ENCODE data around the gene SLX9.

The SLX9 gene

DNA sequence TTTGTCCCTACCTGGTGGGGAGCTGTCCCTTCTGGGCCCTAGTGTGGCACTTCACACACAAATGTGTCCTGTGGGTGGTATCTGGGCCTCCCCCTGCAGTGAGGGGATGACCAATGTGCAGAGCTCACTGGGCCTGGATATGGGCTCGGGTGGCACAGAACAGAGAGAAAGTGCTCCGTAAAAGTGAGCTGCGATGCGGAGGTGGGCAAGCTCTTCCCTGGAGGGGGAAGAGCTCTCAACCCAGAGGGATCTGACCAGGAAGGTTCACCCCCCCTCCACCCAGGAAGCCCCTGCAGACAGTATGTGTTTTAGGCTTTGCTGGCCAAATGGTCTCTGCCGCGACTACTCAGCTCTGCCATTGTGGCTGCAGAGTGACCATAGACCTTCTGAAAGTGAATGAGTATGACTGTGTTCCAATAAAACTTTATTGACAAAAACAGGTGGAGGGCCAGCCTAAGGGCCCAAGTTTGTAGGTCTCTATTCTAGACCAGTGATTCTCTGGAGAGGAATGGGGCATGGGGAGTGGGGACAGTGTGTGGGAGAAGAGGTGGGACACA, 10.5 kb upstream of the SLX9 start:
- in situ Hi-C loops (cut with HindIII; ENCODE audit: low sequenced_read_pairs): no loop called here

DNA sequence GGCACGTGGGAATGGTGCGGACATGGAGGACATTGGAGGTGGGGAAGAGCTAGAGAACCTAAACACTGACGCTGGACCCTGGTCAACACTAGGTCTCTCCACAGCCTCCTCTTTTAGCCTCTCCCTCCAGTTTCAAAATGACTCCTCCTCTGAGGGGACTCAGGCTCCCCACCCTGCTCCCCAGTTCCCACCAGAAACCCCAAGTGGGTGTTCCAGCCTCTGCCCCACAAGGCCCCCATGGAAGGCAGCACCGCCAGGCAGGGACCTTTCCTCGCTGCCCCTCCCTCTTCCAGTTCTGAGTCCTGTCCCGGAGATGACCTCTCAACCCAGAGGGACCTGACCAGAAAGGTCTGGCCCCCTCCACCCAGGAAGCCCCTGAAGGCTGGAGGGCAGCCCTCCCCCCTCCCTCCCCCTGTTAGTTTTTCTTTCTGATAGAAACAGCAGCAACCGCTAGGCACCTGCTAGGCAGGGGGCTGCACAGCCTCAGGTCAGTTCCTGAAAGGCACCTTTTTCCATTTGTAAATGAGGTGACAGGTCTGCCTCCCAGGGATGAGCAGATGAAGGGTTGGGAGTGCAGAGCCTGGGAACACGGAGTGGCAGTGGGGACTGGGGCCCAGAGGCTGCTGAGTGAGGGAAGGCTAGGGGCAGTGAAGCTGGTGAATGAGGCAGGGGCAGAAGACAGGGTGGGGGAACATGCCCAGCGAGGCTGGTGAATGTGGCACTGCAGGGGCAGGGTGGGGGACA, 9.9 kb upstream of the SLX9 start:
- in situ Hi-C loops (cut with HindIII; ENCODE audit: low sequenced_read_pairs): no loop called here

DNA sequence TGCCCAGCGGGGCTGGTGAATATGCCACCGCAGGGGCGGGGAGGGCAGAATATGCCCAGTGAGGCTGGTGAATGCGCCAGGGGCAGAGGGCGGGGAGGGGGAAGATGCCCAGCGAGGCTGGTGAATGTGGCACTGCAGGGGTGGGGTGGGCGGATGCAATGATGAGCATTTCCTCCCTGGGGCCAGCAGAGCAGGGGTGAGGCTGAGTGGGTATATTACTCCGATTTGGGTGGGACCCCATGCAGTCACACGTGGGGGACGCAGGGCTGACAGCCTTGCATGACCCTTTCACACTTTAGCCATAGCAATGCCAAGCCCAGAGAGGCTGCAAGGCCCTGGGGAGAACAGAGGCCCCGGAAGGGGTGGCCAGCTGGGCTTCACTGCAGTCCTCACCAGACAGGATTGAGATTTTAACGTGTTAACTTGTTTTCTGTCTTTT, 9.3 kb upstream of the SLX9 start:
- in situ Hi-C loops (cut with HindIII; ENCODE audit: low sequenced_read_pairs): no loop called here

DNA sequence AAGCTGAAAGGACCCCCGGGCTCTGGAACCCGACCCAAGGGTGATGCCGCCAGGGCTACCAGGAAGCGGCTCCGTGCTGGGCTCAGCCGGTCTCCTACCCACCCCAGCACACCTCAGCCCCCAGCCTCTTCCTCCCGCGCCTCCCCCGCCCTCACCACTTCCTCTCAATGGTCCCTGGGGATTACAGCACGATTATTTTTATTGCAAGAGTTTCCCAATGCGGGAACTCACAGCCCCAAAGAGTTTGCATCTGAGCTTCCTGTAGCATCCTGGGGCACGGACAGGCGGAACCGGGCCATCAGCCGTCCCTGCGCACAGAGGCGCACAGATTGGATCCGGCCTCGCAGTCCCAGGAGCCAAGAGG, 8.7 kb upstream of the SLX9 start:
- in situ Hi-C loops (cut with HindIII; ENCODE audit: low sequenced_read_pairs): no loop called here

DNA sequence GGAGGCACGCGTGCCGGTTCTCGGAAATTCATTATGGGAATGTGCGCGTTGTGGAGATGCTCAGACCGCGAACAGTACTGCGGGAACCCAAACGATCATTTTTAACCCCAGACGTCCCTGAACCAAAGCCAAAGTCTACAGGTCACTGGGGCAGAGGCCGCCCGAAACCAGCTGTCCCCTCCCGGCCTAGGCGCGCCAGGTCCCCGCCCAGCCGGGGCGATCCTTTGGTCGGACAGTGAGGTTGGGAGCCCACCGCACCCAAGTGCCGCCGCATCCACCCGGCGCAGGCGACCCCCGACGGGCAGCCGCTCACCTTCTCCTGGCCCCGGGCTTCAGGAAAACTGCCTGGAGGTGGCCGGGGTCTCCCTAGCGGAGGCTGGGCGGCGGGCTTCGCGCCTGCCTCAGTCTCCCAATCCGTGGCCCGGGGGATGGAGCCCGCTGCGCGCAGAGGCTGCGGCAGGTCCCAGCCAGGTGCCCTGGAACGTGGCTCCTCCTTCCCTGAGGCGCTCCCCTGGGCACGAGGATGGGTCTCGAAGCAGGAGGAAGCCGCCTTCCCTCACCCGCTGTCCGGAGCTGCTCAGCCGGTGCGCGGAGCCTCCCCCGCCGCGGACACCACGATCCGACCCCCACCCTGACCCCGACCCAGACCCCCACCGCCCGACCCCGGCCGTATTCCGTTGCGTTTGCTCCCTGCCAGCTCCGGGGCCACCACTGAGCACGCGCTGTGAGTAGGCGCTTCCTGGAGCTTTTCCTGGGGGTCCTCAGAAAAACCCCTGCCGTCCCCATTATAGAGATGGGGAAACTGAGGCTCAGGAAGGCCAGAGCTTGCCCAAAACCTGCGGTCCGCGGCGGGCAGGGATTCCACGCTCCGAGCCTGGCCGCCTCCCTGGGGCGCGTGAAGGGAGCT, 8.1 kb upstream of the SLX9 start:
- in situ Hi-C loops (cut with HindIII; ENCODE audit: low sequenced_read_pairs): no loop called here

DNA sequence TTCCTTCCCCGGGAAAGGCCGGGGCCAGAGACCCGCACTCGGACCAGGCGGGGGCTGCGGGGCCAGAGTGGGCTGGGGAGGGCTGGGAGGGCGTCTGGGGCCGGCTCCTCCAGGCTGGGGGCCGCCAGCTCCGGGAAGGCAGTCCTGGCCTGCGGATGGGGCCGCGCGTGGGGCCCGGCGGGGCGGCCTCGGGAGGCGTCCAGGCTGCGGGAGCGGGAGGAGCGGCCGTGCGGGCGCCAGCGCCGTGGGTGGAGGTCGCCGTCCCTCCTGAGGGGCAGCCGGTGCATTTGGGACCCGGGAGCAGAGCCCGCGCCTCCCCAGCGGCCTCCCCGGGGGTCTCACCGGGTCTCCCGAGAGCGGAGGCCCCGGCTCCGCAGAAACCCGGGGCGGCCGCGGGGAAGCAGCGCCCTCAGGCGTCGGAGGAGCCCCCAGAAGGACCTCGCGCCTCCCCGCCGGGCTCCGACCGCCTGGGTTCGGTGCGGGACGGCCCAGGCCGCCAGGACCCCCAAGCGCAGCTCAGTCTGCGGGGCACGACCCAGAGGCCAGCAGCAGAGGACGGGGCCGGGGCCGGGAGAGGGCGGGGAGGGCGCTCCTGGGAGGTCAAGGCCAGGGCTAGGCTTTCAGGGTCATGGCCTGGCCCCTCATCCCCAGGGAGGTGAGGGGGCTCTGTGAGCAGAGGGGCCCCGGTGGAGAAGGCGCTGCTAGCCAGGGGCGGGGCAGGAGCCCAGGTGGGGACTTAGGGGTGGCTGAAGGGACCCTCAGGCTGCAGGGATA, 7.2 kb upstream of the SLX9 start:
- in situ Hi-C loops (cut with HindIII; ENCODE audit: low sequenced_read_pairs): no loop called here

DNA sequence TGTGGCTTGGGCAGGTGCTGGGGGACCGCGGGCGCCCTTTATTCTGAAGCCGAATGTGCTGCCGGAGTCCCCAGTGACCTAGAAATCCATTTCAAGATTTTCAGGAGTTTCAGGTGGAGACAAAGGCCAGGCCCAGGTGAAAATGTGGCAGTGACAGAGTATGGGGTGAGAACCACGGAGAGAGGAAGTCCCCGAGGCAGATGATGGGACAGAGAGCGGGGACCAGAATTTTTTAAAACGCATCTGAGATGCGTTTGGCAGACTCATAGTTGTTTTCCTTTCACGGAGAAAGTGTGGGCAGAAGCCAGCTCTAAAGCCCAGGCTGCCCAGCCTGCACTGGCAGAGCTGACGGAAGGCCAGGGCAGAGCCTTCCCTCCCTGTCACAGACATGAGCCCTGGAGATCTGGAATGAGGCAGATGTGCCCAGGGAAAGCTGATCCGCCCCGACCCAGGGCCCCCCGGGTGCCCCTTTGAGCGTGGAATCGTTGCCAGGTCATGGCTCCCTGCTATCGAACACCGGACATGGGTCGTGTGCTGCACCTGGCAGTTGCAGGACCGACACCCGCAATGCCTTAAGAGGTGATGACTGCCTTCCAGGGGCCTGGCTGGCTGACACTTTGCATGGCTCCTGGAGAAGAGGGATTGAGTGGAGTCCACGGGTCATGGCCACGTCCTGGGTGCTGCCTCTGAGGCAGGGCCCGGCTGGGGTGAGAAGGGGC, 6.5 kb upstream of the SLX9 start:
- in situ Hi-C loops (cut with HindIII; ENCODE audit: low sequenced_read_pairs): no loop called here

DNA sequence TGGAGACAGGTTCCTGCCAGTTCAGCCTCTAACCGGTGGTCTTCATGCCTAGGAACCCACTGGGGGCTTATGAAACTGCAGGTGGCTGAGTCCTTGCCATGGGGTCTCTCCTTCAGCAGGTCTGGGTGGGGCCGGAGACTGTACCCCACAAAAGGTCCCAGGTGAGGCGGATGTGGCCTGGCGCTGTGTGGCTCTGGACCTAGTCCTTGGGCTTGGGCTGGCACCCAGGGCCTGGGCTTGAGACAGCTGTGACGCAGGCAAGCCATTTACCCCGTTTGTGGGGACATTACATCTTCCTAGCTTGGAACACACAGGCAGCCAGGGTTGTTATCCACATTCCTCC, 5.9 kb upstream of the SLX9 start:
- in situ Hi-C loops (cut with HindIII; ENCODE audit: low sequenced_read_pairs): no loop called here

DNA sequence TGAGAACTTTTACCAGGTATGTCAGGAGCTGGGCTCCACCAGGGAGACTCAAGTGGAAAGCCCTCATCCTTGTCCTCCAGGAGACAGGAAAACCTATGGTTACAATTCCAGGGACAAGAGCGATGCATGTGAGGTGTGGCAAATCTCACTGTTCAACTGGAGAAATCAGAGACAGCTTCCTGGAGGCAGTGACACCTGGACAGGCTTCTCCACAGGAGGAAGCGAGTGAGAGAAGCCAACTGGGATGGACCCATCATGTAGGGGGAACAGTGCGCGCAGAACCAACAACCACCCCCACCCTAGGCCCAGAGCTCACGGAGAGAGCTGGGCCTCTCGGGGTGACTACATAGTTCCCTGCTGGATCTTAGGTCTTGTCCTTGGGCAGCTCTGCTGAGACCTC, 5.6 kb upstream of the SLX9 start:
- in situ Hi-C loops (cut with HindIII; ENCODE audit: low sequenced_read_pairs): no loop called here

DNA sequence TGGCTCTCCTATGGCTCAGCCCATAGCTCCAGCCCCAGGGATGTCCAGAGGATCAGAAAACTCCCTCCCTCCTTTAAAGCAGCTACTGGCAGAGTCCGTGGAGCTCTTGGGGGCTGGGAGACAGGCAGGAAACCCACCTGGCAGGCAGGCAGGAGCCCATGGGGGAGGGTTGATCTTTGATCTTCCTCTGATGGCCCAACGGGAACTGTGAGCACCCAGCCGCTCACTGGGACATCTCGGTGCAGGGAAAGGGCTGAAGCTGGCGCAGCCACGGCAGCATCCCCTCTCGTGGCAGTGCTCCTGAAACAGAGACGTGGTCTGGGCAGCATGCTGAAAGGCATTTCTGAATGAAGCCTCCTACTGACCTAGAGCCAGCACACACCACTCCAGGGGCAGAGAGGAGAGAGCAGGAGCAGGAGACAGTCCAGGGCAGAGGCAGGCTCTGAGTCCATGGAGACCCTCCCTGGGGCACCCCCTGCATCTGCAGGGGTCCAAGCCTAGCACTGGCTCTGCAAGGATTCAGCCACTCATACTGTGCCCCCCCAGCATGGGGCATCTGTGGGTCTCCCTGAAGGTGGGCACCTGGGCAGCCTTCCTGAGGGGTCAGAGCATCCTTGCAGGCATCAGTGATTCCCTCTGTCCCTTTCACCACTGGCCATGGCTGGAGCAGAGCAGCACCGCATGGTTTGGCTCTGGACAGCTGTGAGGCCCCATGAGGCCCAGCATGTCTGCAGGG, 4.9 kb upstream of the SLX9 start:
- in situ Hi-C loops (cut with HindIII; ENCODE audit: low sequenced_read_pairs): no loop called here

DNA sequence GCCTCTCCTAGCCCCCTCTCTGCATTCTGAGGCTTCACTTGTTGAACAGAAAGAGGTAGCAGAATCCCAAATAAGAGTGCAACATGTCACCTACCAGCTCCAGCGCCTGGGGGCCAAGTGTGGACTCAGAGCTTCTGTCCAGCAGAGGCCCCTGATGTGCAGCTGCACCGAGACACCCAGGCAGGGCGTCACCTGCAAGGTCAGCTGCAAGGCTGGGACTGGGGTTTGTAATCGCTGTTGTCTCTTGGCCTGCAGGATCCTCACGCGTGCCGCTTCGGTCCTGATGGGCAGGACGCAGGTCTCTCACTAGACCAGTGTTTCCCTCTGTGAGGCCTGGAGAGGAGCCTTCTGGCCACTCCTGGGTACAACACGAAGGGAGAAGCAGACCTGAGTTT, 4.3 kb upstream of the SLX9 start:
- in situ Hi-C loops (cut with HindIII; ENCODE audit: low sequenced_read_pairs): no loop called here

DNA sequence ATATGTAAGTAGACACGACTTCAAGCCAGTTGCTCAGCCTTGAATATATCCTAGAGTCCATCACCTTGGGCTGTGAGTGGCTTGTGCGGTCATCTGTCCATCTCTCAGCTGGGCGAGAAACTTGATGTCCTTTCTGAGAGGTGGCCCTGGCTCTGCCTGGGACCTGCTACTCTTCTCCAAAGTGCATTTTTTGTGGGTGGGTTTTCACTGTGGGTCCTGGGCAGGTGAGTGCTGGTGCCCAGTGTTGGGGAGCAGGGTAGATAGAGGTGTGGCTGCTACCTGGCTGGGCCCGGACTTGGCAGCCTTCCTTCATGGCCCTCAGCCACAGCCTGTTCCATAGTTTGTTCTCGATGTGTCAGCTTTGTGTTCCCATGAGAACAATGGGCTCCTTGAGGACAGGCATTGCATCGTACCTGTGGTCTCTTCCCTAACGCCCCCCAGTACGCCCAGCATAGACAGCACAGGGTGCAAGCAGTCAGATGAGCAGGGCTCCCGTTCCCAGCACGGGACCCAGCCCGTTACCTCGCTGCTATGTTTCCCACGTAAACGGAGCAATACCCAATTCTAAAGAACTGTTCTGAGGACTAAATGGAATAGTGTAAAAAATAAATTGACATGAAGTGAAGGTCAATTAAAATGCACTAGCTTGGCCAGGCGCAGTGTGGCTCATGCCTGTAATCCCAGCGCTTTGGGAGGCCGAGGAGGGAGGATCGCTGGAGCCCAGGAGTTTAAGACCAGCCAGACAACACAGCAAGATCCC, 877 bp upstream of the SLX9 start:
- in situ Hi-C loops (cut with HindIII; ENCODE audit: low sequenced_read_pairs): no loop called here

DNA sequence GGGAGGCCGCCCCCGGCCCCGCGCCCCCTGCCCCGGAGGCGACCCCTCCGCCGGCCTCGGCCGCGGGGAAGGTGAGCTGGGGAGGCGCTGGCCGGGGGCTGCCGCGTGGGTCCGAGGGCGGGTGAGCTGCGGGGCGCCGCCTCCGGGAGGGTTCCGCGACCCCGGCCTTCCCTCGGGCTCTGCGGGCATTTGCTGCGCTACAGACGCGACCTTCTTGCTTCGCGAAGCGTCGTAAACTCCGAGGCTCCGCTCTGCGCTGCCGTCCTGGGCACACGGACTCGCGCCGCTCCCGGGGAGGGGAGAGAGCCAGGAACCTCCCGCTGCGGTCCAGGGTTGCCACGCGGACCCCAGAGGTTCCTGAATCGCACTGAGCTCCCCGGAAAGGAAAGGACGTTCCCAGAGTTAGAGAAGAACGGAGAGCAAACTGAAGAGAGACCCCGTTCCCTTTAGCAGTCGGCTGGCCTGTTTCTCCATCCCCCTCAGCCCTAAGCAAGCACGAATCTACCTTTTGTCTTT, 345 bp downstream of the SLX9 start:
- in situ Hi-C loops (cut with HindIII; ENCODE audit: low sequenced_read_pairs): loop anchor here (10.0 kb wide), 1 partner anchor 185 kb away; no protein-coding TSS in a partner anchor

DNA sequence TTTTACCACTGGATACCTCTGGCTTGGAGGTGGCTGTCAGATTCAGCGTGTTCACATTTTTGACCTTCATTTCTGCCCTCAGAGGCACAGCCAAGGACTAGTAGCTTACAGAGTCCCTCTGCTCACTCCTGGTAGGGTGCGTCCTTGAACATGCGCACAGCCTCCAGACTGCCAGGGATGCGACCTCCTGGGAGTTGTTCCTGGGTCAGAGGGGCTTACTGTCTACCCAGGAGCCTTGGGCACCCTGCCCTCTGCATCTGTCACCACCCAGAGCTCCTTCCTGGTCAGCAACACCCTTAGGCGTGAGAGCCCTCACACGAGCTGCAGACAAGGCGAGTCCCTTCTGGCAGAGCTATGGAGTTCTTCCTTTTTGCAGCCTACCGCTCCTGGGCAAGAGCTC, 1.7 kb downstream of the SLX9 start:
- in situ Hi-C loops (cut with HindIII; ENCODE audit: low sequenced_read_pairs): loop anchor here (10.0 kb wide), 1 partner anchor 183 kb away; no protein-coding TSS in a partner anchor

DNA sequence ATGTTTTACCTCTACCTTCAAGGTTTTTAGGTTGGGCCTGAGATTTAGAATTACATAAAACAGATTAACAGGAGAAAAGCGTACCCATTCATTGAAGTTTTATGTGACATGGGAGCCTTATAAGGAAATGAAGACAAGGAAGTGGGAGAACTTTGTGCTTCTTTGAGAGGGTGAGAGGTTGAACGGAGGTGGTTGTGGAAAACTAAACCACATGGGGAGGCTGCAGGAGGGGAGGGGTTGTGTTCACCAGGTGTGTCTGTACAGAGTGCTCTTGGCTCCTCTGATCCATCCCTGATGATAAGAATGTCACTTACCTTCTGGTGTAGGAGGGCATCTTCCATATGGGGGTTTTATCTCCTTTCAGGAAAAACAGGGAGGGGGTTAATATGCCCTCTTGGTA, 2.7 kb downstream of the SLX9 start:
- in situ Hi-C loops (cut with HindIII; ENCODE audit: low sequenced_read_pairs): loop anchor here (10.0 kb wide), 1 partner anchor 182 kb away; no protein-coding TSS in a partner anchor

DNA sequence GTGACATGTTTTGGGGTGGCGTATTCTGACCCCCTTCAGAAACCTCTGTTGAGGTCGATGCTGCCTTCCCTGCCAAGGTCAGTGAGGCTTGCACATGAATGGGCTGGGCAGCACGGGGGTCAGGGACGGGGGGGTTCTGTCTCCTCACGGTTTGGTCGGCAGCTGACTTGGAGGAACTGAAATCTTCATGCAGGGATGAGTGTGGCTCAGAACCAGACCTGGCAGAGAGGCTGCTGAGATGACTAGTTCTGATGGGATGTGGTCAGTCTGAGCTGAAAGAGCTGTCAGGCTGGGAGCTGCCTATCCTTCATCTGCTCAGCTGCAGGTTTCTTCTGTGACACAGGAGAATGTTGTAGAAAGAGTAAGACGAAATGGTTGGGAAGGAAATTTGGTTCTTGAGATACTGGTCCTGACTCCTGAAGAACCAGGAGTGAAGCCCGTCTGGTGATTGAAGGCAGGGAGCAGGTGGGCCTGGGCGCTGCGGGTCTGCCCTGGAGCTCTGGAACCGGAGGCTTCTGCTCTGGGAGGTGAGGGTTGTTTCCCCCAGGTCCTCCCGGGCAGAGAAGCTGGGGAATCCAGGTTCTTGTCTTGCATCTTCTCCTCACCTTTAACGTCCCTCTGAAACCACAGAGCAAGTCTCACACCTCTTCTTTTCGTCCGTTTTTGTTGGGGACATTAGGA, 3.3 kb downstream of the SLX9 start:
- in situ Hi-C loops (cut with HindIII; ENCODE audit: low sequenced_read_pairs): loop anchor here (10.0 kb wide), 1 partner anchor 182 kb away; no protein-coding TSS in a partner anchor

DNA sequence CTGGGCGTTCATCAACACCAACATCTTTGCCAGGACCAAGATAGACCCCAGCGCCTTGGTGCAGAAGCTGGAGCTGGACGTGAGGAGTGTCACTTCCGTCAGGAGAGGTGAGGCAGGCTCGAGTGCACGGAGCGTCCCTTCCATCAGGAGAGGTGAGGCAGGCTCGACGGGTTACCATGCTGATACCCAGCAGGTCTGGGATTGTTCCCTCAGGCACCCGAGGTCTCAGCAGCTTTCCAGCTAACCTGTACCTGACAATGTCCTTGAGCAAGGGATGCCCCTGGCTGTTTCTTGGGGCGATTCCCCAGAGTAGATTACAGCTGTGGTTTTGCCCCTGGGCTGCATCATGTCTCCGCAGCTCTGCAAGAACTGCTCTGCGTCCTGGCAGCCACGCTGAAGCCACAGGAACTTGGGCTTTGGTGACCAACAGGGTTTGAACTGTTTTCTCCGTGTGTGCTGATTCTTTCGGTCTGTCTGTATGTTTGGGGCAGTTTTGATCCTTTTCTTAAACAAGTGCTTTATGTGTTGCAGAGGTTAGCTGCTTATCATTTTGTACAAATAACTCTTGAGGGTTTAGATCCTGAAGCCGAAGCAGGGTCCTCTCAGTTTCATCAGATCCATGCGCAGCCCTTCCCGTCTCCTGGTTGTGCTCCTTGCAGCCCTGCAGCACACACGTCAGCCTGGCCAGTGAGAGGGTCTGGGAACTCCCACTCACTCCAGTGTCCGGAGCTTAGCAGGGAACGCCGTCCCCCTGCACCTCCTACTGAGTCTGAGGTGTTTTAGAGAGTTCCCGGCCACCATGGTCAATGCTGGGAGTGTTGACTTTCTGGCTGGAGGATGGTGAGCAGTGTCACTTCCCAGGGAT, 4.1 kb downstream of the SLX9 start:
- in situ Hi-C loops (cut with HindIII; ENCODE audit: low sequenced_read_pairs): loop anchor here (10.0 kb wide), 1 partner anchor 181 kb away; no protein-coding TSS in a partner anchor

Data from DLD1 (cell line).